ENCODE results near the gene IRAK3.

The IRAK3 gene

DNA sequence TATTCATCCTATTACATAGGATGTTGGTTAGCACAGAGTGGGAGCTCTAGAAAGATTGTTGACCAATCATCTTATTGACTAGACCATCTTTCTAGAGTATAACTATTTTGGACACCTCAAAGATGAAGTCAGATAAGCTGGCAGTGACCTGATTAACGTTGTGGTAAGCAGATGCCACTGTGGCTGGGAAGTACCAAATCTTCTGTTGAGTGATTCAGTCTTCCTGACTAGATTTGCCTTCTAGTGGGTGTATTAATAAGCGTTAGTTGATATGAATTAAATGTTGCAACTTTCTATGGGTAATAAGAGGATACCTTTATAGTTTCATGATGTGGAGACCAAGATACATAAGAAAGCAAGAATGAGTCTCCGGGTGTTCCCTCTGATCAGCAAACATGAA lies 62.0 kb downstream of the IRAK3 start:
- DNase-seq (ENCODE audit: low read depth, low spot score), result no peak

DNA sequence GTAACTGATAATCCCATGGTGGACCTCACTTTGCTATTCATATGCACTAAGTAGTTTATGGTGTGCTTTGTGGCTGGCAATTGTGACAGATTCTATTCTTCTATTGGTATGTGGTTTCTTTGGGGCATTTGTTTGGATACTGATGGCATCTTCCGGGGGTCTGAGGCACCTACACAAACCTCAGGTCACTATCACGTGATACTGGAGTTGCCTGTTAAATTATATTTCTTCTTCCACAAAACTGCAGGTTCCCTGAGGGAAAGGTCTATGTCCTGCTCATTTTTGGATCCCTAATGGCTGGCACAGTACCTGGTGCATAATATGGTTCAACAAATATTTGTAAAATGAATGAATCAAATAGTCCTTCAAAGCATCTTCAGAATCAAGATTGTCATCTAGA lies 63.8 kb downstream of the IRAK3 start:
- no peak for DNase-seq (ENCODE audit: low read depth, low spot score)

DNA sequence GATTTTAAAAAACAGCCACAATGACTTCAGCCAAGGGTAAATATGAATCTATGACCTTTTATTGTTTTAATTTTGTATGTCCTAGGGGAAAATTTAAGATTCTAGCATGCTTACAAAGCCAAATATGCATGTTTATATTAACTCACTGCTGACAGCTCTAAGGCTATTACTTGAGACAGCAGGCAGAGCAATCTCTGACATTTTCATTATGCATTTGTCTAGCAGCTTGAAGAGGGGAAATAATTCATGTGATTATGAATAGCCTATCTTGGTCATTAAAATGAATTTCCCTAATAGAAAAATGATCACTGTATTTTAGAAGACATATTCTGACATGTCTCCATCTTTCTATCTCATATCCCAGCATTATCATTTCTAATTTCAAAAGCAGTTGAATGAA lies 66.7 kb downstream of the IRAK3 start:
- no peak for DNase-seq (ENCODE audit: low read depth, low spot score)

DNA sequence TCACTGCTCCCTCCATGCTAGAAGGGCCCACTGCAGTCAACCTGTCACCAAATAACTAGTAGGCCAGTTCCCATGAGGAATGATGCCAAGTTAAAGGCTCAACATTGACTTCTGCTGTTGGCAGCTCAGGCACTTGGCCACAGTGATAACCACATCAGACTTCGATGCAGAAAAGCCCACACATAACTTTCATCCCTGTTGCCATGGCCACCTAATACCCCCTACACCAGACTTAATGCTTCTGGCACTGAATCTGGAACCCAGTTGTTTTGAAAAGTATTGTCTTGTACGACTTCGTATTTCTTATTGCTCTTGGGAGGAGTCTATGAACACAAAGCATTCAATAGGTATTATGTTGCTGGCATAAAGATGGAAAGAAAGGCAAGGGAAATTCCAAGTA lies 69.0 kb downstream of the IRAK3 start:
- peak; percentile 90 for DNase-seq (ENCODE audit: low read depth, low spot score)

DNA sequence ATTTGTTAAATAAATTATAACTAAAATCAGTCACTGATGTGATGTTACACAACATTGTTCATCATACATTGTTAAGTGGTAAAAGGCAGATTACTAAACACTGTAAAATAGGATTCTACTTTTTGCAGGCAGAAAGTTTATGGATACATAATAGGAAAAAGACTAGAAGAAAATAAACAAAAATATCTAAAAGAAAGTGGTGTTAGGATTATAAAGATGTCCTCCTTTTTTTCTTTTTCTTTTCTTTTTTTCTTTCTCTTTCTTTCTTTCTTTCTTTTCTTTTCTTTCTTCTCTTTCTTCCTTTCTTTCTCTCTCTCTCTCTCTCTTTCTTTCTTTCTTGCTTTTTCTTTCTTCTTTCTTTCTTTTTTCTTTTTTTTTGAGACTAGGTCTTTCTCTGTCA lies 73.7 kb downstream of the IRAK3 start:
- DNase-seq (ENCODE audit: low read depth, low spot score), result no peak

DNA sequence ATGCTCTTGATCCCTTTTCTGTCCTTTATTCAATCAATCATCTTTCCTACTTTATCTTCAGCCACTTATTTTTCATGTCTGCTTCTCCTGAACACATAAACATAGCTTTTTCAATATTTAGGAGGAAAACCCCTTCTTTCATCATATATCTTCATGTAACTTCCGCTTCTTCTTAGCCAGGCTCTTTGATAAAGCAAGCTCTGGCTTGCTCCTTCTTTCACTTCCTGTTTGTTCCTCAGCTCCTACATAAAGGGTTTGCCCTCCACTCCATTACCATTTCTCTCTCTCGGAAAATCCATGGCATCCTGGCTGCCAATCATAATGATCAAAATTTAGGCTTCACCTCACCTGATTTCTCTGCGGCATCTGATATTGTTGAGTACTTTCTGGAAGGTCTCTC lies 79.5 kb downstream of the IRAK3 start:
- no peak for DNase-seq (ENCODE audit: low read depth, low spot score)

DNA sequence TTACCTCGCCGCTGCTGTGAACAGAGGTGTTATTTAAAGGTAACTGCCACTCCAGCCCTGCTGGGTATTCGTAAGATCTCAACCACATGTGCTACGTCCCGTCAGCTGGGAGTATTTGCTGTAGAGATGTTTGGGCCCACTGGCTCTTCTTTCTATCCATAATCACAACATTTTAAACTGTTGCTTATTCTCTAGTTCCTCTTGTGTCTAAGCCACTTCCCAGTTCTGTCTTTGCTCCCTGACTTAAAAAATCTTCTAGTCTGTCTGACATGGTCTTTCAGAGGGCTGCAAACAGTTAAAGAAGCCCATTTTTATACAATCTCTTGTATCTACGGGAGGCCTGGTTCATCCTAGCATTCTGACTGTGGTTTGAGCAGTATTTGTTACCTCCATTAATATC lies 80.1 kb downstream of the IRAK3 start:
- DNase-seq (ENCODE audit: low read depth, low spot score), result no peak

DNA sequence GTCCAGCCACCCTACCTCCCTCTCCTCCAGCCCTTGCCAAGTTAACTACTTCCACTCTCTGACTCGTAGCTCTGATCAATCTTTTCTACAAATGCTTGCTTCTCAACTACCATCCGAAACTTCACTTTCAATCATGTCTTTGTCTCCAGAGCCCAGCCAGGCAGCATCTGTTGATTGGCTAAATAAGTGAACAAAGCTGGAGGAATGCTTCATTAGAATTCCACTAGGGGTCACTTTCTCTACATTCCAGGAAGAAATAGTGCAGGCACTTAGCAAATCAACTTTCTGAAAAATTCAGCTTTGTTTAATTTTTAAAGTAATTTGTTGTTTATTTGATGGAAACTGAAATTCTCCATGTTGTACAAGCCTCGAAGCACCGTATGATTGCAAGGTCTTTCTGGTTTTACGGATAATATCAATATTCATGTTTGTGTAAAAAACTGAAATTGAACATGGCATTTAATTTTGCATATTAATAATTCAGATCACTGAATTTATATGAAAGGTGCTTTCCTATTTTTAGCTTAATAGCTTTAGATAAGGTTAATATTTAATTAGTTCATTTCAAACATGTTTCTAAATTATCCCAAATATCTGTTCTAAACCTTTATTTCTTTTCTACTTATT lies 80.9 kb downstream of the IRAK3 start:
- peak; percentile 69 for DNase-seq (ENCODE audit: low read depth, low spot score)

DNA sequence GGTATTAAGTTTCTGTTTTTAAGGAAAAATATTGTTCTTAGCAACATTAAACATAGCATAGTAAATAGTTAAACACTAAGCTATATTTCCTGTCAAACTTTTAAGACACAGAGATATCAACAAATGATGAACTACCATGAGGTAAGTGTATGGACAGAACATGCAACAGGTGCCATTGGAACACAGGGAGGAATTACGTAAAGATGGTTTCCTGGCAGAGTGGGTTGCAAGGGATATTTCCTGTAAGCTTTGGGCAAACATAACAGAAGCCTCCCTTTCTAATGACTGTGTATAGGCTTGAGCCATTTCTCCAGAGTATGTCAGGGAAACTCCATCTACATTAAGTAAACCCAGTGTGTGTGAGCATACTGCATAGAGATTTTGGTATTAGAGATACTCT lies 81.6 kb downstream of the IRAK3 start:
- no peak for DNase-seq (ENCODE audit: low read depth, low spot score)

DNA sequence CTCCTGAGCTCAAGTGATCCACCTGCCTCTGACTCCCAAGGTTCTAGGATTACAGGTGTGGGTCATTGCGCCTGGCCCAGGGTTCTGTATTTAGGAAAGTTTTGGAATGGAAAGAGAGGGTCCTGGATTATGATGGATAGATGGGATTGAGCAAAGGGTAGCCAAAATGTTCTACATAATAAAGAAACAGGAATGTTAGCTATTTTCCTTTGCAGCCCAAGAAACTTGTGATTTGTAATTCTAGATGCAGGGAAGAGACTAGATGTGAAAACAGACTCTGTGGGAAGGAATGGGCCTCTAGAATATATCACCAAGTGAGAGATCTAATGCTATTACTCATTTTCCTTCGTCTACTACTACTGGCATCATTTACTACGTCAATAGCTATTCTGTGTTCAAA lies 83.6 kb downstream of the IRAK3 start:
- no peak for DNase-seq (ENCODE audit: low read depth, low spot score)

DNA sequence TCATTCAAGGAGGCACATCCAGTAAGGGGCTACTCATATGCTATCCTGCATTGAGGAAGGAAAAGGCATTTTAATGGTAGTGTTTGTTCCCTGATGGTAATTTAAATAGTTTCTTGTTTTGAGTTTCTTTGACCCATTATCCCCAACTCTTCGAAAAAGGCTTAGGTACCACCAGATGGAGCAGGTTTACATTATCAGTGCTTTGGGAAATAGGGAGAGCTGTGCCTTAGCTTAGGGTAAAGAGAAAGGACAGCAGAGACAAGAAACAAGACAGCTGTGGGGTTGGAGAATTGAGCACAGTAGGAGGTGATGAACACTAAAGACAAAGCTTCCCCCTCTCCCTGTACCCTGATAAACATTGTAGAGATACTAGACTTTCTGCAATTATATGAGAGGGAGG lies 84.1 kb downstream of the IRAK3 start:
- DNase-seq (ENCODE audit: low read depth, low spot score), result no peak

DNA sequence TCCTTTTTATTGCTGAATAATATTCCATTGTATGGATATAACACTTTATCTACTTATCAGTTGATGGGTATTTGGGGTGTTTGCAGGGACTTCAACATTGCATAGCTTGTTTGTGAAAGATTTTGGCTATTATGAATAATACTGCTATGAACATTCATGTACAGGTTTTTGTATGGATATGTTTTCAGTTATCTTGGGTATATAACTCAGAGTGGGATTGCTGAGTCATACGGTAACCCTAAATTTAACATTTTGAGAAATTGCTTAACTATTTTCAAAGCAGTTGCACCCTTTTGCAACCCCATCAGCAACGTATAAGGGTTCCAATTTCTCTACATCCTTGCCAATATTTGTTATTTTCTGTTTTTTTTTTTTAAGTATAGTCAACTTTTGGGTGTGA lies 86.0 kb downstream of the IRAK3 start:
- DNase-seq (ENCODE audit: low read depth, low spot score), result no peak

DNA sequence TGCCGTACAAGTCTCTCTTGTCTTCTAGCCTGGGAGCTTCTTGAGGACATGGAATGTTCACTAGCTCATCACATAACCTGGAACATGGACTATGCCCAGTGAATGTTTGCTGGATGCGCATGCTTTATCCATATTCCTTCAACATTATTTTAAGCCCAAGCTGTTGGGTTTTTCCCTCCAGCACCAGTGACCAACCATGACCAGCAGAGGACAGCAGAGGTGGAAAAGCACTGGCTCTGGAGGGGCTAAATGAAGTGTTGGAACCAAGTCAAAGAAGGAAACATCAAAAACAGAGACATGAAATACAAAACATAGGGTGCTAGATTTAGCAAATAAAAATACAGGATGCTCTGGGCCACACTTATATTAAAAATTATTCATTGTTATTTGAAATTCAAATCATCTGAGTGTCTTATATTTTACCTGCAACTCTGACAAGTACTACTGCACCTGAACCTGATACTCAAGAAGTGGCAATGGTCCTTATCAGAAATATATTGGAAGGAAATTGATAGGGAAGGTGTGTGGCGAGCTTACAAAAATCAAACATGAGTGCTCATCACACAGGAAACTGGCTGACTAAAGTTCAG lies 90.2 kb downstream of the IRAK3 start:
- DNase-seq (ENCODE audit: low read depth, low spot score), result peak; percentile 61

DNA sequence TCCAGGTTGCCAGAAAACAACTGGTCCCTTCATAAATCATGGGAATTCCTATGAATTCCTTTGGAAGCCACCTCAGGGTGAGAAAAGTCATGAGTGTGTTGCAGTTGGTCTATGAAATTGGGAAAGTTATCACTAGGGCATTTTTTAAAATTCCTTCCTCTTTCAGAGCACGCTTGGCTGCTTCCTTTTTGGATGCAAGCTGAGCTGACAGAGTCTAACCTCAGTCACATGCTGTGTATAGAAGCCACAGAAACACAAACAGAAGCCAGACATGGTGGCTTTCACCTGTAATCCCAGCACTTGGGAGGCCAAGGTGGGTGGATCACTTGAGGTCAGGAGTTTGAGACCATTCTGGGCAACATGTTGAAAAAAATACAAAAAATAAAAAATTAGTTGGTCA lies 91.5 kb downstream of the IRAK3 start:
- DNase-seq (ENCODE audit: low read depth, low spot score), result peak; percentile 3

DNA sequence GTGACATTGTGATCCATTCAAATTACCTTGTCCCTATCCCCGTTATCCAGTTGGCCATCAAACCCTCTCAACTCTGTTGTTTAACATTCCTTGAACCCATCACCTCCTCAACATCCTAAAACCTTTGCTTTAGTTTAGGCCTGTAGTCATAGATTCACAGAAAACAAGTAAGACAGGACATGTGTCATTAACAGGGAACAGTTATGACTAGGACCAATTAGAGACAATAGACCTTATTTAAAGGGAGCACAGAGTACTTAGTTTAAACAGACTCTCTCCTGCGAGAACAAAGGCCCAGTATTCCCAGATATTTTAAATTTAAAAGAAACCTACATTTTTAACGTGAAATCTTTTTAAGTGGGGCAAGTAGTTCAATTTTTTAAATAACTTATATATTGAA lies 93.2 kb downstream of the IRAK3 start:
- no peak for DNase-seq (ENCODE audit: low read depth, low spot score)

DNA sequence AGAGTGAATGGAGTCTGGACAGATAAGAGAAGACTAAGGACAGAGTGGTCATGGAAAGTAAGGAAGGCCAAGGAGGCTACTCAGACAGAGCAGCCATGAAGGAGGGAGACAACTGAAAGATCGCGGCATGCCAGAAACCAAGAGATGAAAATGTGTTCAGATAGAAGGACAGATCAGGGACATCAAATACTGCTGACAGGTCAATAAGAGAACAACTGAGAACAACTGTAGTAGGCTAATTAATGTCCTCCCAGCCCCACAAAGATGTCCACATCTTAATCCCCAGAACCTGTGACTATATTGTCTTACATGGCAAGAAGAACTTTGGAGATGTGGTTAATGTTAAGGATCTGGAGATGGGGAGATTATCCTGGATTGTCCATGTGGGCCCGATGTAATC lies 98.3 kb downstream of the IRAK3 start:
- DNase-seq (ENCODE audit: low read depth, low spot score), result no peak

DNA sequence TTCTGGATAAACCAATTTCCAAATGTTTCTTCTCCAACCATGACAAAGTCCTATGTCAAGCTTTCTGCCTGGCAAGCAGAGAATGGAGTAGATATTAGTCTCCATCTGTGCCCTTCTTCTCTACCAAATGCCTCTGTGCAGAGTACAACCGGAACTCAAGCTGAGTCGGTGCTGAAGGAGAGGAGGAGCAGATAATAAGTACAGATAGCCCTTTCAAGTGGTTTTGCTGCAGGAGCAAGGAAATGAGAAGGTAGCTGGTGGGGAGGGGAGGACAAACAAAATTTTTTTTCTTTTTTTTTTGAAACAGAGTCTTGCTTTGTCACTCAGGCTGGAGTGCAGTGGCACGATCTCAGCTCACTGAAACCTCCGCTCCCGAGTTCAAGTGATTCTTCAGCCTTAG lies 99.1 kb downstream of the IRAK3 start:
- no peak for DNase-seq (ENCODE audit: low read depth, low spot score)

DNA sequence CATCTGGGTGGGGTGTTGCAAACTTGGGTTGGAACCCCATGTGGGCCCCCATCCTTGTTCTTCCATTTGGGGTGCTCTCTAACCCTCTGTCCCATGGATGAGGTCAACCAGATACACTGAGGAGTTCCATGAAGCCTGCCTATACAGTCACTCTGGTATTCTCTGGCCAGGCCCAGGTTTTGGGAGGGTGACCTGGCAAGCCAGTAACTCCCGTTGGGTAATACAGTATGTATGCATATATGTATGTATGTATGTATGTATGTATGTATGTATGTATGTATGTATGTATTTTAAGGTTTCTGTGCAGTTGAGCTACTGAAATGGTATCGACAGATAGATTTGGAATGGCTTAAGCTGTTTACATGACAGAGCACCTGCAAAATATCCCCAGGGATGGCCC lies 100.5 kb downstream of the IRAK3 start:
- no peak for DNase-seq (ENCODE audit: low read depth, low spot score)

DNA sequence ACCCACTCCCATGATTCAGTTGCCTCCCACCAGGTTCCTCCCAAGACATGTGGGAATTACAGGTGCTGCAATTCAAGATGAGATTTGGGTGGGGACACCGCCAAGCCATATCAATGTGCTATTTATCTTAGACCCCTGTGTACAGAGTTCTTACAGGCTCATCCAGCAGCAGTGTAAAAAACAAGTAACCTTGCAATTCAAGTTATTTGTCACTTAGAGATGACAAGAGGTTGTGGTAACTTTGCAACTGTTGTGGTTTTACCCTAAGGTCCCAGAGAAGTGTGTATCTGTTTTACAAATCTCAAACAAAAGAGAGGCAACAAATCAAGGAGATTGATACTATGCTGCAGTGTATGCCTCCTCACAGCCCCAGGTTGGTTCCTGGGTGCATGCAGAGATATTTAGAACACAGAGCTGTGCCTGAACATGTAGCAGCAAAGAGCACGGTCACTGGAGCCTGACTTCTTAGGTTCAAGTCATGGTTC lies 101.7 kb downstream of the IRAK3 start:
- no peak for DNase-seq (ENCODE audit: low read depth, low spot score)

DNA sequence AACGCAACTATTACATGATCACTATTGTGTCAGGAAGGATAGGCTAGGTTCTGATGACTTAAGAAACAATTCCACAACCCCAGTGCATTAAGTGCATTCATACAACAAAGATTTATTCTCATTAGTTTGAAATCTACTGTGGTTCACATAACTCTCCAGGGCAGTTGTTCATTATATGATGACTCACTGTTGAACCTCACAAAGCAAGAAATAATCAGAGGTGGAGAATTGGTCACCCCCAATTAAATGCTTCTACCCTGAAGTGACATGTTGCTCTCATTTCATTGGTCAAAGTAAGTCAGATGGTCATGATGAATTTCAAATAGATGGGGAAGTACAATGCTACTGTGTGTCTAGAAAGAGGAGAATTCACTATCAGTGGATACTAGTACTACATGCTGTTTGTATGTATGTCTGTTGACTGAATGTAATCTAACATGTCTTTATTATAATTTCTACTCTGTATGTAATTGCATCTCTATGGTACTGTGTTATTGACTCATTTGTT lies 107.2 kb downstream of the IRAK3 start:
- DNase-seq (ENCODE audit: low read depth, low spot score), result peak; percentile 20

DNA sequence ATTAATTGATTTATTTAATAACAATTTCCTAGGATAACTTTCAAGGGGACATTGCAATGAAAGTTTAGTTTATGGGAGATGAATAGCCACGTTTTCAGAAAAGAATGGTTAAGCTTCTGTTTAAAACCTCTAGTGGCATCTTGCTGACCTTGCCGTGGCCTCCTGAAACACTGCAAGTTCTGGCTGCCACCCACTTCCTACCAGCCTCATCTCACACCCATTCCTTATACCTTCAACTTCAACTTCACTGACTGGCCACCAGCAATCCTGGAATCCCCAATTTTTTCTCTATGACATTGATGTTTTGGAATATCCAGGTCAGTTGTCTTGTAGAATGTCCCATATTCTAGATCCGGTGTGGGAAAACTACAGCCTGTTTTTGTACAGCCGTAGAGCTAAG lies 108.1 kb downstream of the IRAK3 start:
- no peak for DNase-seq (ENCODE audit: low read depth, low spot score)

DNA sequence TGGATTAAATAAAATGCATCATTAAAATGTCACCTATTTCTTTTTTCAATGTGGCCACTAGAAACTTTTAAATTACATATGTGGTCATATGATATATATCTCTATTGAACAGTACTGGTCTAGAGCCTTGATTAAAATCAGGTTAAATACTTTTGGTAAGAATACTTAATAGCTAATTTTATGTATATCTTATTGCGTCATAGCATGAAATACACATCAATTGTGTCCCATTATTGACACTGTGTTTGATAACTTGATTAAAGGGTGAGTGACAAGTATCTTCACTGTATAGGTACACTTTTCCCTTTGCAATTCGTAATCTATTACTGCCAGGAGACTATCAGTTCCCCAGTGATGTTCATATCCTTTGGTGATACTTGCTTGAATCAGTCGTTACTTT lies 108.9 kb downstream of the IRAK3 start:
- no peak for DNase-seq (ENCODE audit: low read depth, low spot score)

DNA sequence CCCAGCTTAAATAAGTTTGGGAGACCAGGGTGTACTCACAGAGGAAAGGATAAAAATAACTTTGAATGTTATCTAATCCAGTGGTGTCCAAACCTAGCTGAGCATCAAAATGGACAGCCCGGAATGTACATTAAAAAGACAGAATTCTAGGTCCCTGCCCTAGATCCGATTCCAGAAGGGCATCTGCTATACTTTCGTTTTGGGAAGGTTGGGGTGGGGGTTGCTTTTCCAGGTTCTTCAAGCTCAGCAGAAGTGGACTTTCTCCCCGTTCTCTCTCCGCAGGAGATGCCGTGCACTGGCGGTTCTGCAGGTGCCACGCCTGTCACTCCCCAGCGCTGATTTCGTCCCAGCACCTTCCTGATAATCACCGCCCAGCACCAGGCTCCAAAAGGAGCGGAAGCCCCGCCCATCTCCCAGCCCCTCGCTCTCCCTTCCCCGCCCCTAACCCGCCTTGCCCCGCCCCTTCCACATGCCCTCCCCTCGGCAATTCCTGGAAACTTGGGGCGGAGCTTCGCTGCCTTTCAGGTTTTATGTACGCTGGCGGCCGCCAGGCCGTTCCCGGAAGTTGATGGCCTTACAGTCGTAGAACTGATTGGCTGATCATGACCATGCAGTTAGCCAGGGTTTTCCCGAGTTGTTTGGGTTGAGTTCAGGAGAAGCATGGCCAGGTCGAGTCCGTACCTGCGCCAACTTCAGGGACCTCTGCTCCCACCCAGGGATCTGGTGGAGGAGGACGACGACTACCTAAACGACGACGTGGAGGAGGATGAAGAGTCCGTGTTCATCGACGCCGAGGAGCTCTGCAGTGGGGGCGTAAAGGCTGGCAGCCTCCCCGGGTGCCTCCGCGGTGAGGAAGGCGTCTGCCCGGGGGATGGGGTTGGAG lies 113.2 kb downstream of the IRAK3 start, which contains the start of gene HELB:
Gene HELB (plus strand): TSS at position 550 of the 883 bp plus-strand sequence. CDS start 111 bp downstream, at position 661.
- DNase-seq (ENCODE audit: low read depth, low spot score), result peak; percentile 98
